CD14-positive monocyte (primary cell): Measurements from ENCODE around the gene TMEM61. TPM values are rescaled to one million over a fixed set of nuclear protein-coding genes. Genes with fewer than 3 reads are reported as not detected.

Source experiments
- DNase-seq, 3 donors: peaks; one replicate each; pipeline ENCODE4 v3.0.0-alpha.2; 2011 to 2022
- H2AFZ ChIP-seq: 2 replicates; pipeline ENCODE4 v1.6.0; 2012; ENCODE audit warnings: mild to moderate bottlenecking, low read depth, low read length, inconsistent platforms; ENCODE audit not compliant: insufficient read depth, poor library complexity, severe bottlenecking
- H3K27ac ChIP-seq, 2 donors: 1 replicate in 1 of 2; 2 replicates in 1 of 2; pipeline ENCODE4 v1.5.1; 2012 to 2013; ENCODE audit warnings: low read length in 2 of 2, control low read depth in 1 of 2, inconsistent platforms in 1 of 2, low read depth in 1 of 2, mild to moderate bottlenecking in 1 of 2
- H3K27me3 ChIP-seq, 2 donors: one replicate each; pipeline versions ENCODE4 v1.6.0 to v1.6.1; 2011 to 2013; ENCODE audit warnings: low read length in 2 of 2; ENCODE audit not compliant: control insufficient read depth in 2 of 2, insufficient read depth in 2 of 2
- H3K36me3 ChIP-seq, 2 donors: replicated peaks in 1 of 2; 1 replicate in 1 of 2; 2 replicates in 1 of 2; pipeline versions ENCODE4 v1.5.1 to v1.6.1; 2012 to 2013; ENCODE audit warnings: low read length in 2 of 2, control low read depth in 1 of 2, inconsistent platforms in 1 of 2, mild to moderate bottlenecking in 1 of 2; ENCODE audit not compliant: insufficient read depth in 2 of 2, control insufficient read depth in 1 of 2
- H3K4me1 ChIP-seq, 2 donors: 1 replicate in 1 of 2; 2 replicates in 1 of 2; pipeline versions ENCODE4 v1.5.1 to v1.6.1; 2012 to 2013; ENCODE audit warnings: low read length in 2 of 2, control low read depth in 1 of 2, inconsistent platforms in 1 of 2, mild to moderate bottlenecking in 1 of 2, moderate library complexity in 1 of 2; ENCODE audit not compliant: insufficient read depth in 2 of 2, control insufficient read depth in 1 of 2
- H3K4me2 ChIP-seq: replicated peaks from 2 replicates; pipeline ENCODE3; 2012; ENCODE audit warnings: low read length, moderate library complexity, mild to moderate bottlenecking; ENCODE audit not compliant: poor library complexity, severe bottlenecking; ENCODE audit errors: extremely low read depth
- H3K4me3 ChIP-seq, 3 experiments: fragments of 200-600 bp in 1 of 3; sonication (generic) in 1 of 3; replicated peaks in 1 of 3; 1 replicate in 2 of 3; 2 replicates in 1 of 3; pipeline ENCODE4 v1.5.1; 2011 to 2013; ENCODE audit warnings: low read length in 3 of 3, mild to moderate bottlenecking in 3 of 3, control low read depth in 2 of 3, low read depth in 2 of 3, inconsistent platforms in 1 of 3, moderate library complexity in 1 of 3
- H3K79me2 ChIP-seq: 2 replicates; pipeline ENCODE4 v1.6.0; 2012; ENCODE audit warnings: mild to moderate bottlenecking, control low read depth, inconsistent platforms, low read length, moderate library complexity; ENCODE audit not compliant: insufficient read depth
- H3K9ac ChIP-seq: 2 replicates; pipeline ENCODE4 v1.6.0; 2017; ENCODE audit warnings: low read length, mild to moderate bottlenecking; ENCODE audit not compliant: insufficient read depth, poor library complexity, severe bottlenecking
- H3K9me3 ChIP-seq, 2 donors: replicated peaks in 1 of 2; 1 replicate in 1 of 2; 2 replicates in 1 of 2; pipeline versions ENCODE4 v1.5.1 to v1.6.1; 2012 to 2013; ENCODE audit warnings: low read length in 2 of 2, control low read depth in 1 of 2; ENCODE audit not compliant: control insufficient read depth in 1 of 2, insufficient read depth in 1 of 2
- H4K20me1 ChIP-seq: 2 replicates; pipeline ENCODE4 v1.6.0; 2012; ENCODE audit warnings: mild to moderate bottlenecking, low read length, control low read depth, moderate library complexity; ENCODE audit not compliant: insufficient read depth
- H3K27ac Mint-ChIP-seq, 7 donors: one replicate each; pipeline ENCODE4 v1.8.0; 2020; ENCODE audit warnings: mild to moderate bottlenecking in 7 of 7, mixed read lengths in 7 of 7, moderate library complexity in 6 of 7, inconsistent platforms in 2 of 7
- H3K27me3 Mint-ChIP-seq, 3 donors: one replicate each; pipeline ENCODE4 v1.8.0; 2021 to 2022; ENCODE audit warnings: low read depth in 3 of 3, mild to moderate bottlenecking in 3 of 3, mixed read lengths in 3 of 3, moderate library complexity in 3 of 3, inconsistent platforms in 1 of 3
- H3K36me3 Mint-ChIP-seq, 2 donors: one replicate each; pipeline ENCODE4 v1.8.0; 2020; ENCODE audit warnings: mixed read lengths in 2 of 2, inconsistent platforms in 1 of 2, mild to moderate bottlenecking in 1 of 2
- H3K4me1 Mint-ChIP-seq: one replicate; pipeline ENCODE4 v1.8.0; 2020; ENCODE audit warnings: mild to moderate bottlenecking, mixed read lengths
- H3K4me3 Mint-ChIP-seq, 2 donors: one replicate each; pipeline ENCODE4 v1.8.0; 2020; ENCODE audit warnings: mild to moderate bottlenecking in 2 of 2, mixed read lengths in 2 of 2, moderate library complexity in 1 of 2
- H3K9me3 Mint-ChIP-seq, 7 donors: one replicate each; pipeline ENCODE4 v1.8.0; 2020 to 2022; ENCODE audit warnings: mixed read lengths in 7 of 7, mild to moderate bottlenecking in 6 of 7, moderate library complexity in 6 of 7, inconsistent platforms in 2 of 7
- WGBS: methylation state at CpG from one replicate; pipeline ENCODE4 v1.1.5; 2013; ENCODE audit warnings: missing lambda C conversion rate; ENCODE audit not compliant: insufficient coverage; 5-methylcytosine and 5-hydroxymethylcytosine counted together
- intact Hi-C, 2 donors: fragments of 100-400 bp; cut with micrococcal nuclease; formaldehyde crosslinking; loops; one replicate each; pipeline versions ENCODE4 v1.15.0 to v1.15.1; 2023
- polyA plus RNA-seq, 3 donors: library from polyadenylated mRNA; depleted of rRNA in 1 of 3; unstranded in 2 of 3; stranded (reverse) in 1 of 3; fragments of 300-500 nt in 2 of 3; fragments of >200 nt in 1 of 3; fragmentation: Illumina TruSeq in 2 of 3; gene quantifications; 1 replicate in 2 of 3; 2 replicates in 1 of 3; pipeline ENCODE4 v1.2.3, GENCODE V29; 2012 to 2021
- TF ChIP-seq, protein P1 (sequence below): fragments of 200-600 bp; IDR thresholded peaks from one replicate; pipeline ENCODE4 v1.8.0; 2022; ENCODE audit warnings: antibody characterized with exemption, mild to moderate bottlenecking

The TMEM61 gene
- polyA plus RNA-seq, 3 donors = not detected

DNA sequence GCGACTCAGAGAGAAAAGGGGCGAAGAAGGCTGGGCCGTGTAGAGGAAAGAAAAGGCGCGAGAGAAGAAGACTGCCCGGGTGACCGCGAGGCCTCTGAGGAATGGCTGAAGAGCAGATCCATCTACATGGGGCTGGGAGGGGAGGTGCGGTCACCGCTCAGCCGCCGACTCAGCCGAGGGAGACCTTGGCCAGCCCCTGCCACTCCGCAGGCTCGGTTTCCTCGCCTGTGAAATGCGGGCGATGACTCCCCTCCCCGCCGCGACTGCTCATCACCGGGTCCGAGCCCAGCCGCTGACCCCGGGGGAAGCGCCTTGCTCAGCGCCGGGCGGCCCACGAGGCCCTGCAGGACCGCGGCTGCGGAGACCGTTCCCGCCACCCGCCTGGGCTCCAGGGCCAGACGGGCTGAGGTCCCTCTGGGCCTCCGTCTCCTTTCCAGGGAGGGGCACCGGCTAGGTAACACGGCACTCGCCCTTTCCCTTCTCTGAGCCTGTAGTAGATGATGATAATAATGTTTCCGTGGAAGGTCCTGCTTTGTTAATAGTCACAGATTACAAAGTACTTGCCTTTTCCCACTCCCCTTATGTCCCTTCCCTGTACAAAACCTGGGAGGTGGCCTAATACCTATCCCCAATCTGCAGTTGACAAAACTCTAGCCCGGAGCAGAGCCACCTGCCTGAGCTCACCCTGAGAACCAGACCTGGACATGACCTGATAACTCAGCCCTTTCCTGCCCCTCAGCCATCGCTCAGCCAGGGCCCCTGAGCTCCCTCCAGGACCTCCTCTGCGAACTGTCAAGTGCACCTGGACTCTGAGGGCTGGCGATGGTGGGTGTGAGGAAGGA, 16.7 kb downstream of the TMEM61 start:
- no peak overlapping the region for H3K4me3 ChIP-seq
- TF ChIP-seq, protein P1, sequence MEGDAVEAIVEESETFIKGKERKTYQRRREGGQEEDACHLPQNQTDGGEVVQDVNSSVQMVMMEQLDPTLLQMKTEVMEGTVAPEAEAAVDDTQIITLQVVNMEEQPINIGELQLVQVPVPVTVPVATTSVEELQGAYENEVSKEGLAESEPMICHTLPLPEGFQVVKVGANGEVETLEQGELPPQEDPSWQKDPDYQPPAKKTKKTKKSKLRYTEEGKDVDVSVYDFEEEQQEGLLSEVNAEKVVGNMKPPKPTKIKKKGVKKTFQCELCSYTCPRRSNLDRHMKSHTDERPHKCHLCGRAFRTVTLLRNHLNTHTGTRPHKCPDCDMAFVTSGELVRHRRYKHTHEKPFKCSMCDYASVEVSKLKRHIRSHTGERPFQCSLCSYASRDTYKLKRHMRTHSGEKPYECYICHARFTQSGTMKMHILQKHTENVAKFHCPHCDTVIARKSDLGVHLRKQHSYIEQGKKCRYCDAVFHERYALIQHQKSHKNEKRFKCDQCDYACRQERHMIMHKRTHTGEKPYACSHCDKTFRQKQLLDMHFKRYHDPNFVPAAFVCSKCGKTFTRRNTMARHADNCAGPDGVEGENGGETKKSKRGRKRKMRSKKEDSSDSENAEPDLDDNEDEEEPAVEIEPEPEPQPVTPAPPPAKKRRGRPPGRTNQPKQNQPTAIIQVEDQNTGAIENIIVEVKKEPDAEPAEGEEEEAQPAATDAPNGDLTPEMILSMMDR = no peak
- H3K9ac ChIP-seq = no peak overlapping the region
- H2AFZ ChIP-seq = peak overlapping the region; percentile 41
- WGBS = 9% methylated on average over 39 of the region's 46 CpGs
- H3K9me3 Mint-ChIP-seq = peaks cover 0 to 6% (median 0%) of the 10 kb centered on the region in 7 donors
- peaks cover 17% of the 10 kb centered on the region for H3K4me1 Mint-ChIP-seq
- no peak overlapping the region for H3K27ac ChIP-seq
- H3K36me3 Mint-ChIP-seq = peaks cover 0 to 3% of the 10 kb centered on the region in 2 donors
- intact Hi-C loops = loop anchor here in 1 of 2 donors (2.0 kb wide), 1 partner anchor 52 kb away; no protein-coding TSS in a partner anchor
- peaks cover 14 to 43% of the 10 kb centered on the region in 2 donors for H3K27me3 ChIP-seq
- no peak overlapping the region for H3K27ac Mint-ChIP-seq
- peaks cover 9 to 16% of the 10 kb centered on the region in 2 donors for H3K4me1 ChIP-seq
- peak overlapping the region in 1 of 2 donors; percentile 80 for H3K4me3 Mint-ChIP-seq
- H3K4me2 ChIP-seq = no peak overlapping the region
- DNase-seq = peak in 1 of 3 donors; percentile 8
- H3K36me3 ChIP-seq = no peaks in the 10 kb centered on the region
- H4K20me1 ChIP-seq = no peaks in the 10 kb centered on the region
- H3K9me3 ChIP-seq = peaks cover 0 to 9% of the 10 kb centered on the region in 2 donors
- H3K27me3 Mint-ChIP-seq = peaks cover 38 to 59% (median 40%) of the 10 kb centered on the region in 3 donors
- no peaks in the 10 kb centered on the region for H3K79me2 ChIP-seq

DNA sequence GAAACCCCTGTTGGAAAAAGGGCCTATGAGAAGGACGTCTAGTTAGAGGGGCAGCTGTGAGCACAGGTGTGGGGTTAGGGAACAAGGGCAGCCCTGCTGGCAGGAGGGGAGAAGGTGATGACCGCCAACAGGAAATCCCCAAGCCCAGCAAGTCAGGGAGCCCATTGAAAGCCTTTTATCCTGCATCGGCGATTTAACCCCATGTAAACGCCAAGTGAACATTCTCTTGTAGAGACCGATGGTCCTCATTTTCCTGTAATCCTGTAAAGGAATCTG, 17.2 kb downstream of the TMEM61 start:
- no peaks in the 10 kb centered on the region for H4K20me1 ChIP-seq
- Mint-ChIP-seq H3K4me1 (peaks cover 17% of the 10 kb centered on the region), H3K36me3 (peaks cover 0 to 3% of the 10 kb centered on the region in 2 donors), H3K27ac (no peak overlapping the region), H3K4me3 (peak overlapping the region in 1 of 2 donors; percentile 80), H3K9me3 (peaks cover 0 to 4% (median 0%) of the 10 kb centered on the region in 7 donors), H3K27me3 (peaks cover 38 to 57% (median 40%) of the 10 kb centered on the region in 3 donors)
- H2AFZ ChIP-seq = no peak overlapping the region
- H3K9ac ChIP-seq = no peak overlapping the region
- H3K4me3 ChIP-seq = no peak overlapping the region
- H3K27me3 ChIP-seq = peaks cover 14 to 43% of the 10 kb centered on the region in 2 donors
- peaks cover 9 to 16% of the 10 kb centered on the region in 2 donors for H3K4me1 ChIP-seq
- intact Hi-C loops = loop anchor here in 1 of 2 donors (2.0 kb wide), 1 partner anchor 53 kb away; no protein-coding TSS in a partner anchor
- no peak for DNase-seq
- H3K4me2 ChIP-seq = no peak overlapping the region
- H3K36me3 ChIP-seq = no peaks in the 10 kb centered on the region
- H3K27ac ChIP-seq = no peak overlapping the region
- TF ChIP-seq, protein P1 = no peak
- H3K9me3 ChIP-seq = peaks cover 0 to 9% of the 10 kb centered on the region in 2 donors
- 91% methylated on average over 4 of the region's 6 CpGs for WGBS
- no peaks in the 10 kb centered on the region for H3K79me2 ChIP-seq
